GM12878 (cell line): ENCODE measurements around the gene MYMK. TPM values are rescaled to one million over a fixed set of nuclear protein-coding genes. Genes with fewer than 3 reads are reported as not detected.

Experiments used
- ATAC-seq: fragments of 200-7000 bp; cut with Tn5 transposase; 3 replicates; pipeline ENCODE4 v1.9.1; 2020; ENCODE audit warnings: mild to moderate bottlenecking, moderate library complexity
- Bru-seq: library from RNA; stranded (reverse); fragments of 400-500 nt; gene quantifications from one replicate; lab custom pipeline; 2021; lab: Mats Ljungman, UMichigan
- BruChase-seq, 2 experiments: library from RNA; stranded (reverse); fragments of 400-500 nt; gene quantifications; one replicate each; lab custom pipeline; 2021; lab: Mats Ljungman, UMichigan
- BruUV-seq: library from RNA; stranded (reverse); fragments of 400-500 nt; replicated peaks from 2 replicates; lab custom pipeline; 2021; lab: Mats Ljungman, UMichigan
- CTCF ChIA-PET: fragments of 300-600 bp; sonication (Branson Sonifier 250); formaldehyde crosslinking; extraction: SDS; loops from one replicate; lab custom pipeline; 2021; ENCODE audit warnings: inconsistent platforms; lab: Yijun Ruan, JAX
- POLR2A ChIA-PET: fragments of 350-600 bp; formaldehyde crosslinking; extraction: SDS; loops from one replicate; lab custom pipeline; 2021; ENCODE audit warnings: inconsistent platforms; lab: Charles Lee
- RAD21 ChIA-PET: fragments of 300-600 bp; sonication (Branson Sonifier 250); formaldehyde crosslinking; loops from one replicate; lab custom pipeline; 2023; ENCODE audit warnings: antibody characterized with exemption; ENCODE audit not compliant: unreplicated experiment; lab: Charles Lee
- SMC1A ChIA-PET: fragments of 300-600 bp; sonication (Branson Sonifier 250); formaldehyde crosslinking; loops from one replicate; lab custom pipeline; 2023; ENCODE audit not compliant: unreplicated experiment, uncharacterized antibody; lab: Charles Lee
- DNase-seq: peaks from one replicate; pipeline ENCODE4 v3.0.0-alpha.2; 2011; ENCODE audit warnings: low read depth, low spot score
- FAIRE-seq: peaks from 3 replicates; lab custom pipeline; 2011; peaks lifted over from hg19 to GRCh38; lab: Jason Lieb, UNC
- H2AFZ ChIP-seq: 2 replicates; pipeline ENCODE4 v1.6.0; 2011; ENCODE audit warnings: low read depth, low read length, control low read depth; ENCODE audit not compliant: control insufficient read depth
- H3K27ac ChIP-seq: 2 replicates; pipeline ENCODE4 v1.5.1; 2011; ENCODE audit warnings: control low read depth; ENCODE audit not compliant: control insufficient read depth, insufficient read depth
- H3K27me3 ChIP-seq, 2 experiments: replicated peaks in 1 of 2; 2 replicates each; pipeline versions ENCODE4 v1.6.0 to v1.6.1; 2011; ENCODE audit warnings: low read length in 1 of 2; ENCODE audit not compliant: control insufficient read depth in 2 of 2, insufficient read depth in 2 of 2
- H3K36me3 ChIP-seq, 2 experiments: 2 replicates each; pipeline ENCODE4 v1.5.1; 2011; ENCODE audit warnings: low read length in 1 of 2; ENCODE audit not compliant: control insufficient read depth in 2 of 2, insufficient read depth in 2 of 2
- H3K4me1 ChIP-seq: 2 replicates; pipeline ENCODE4 v1.6.1; 2011; ENCODE audit warnings: mild to moderate bottlenecking, low read length, moderate library complexity, mixed read lengths; ENCODE audit not compliant: control insufficient read depth, insufficient read depth
- H3K4me2 ChIP-seq: 2 replicates; pipeline ENCODE4 v1.6.0; 2011; ENCODE audit warnings: control low read depth; ENCODE audit not compliant: control insufficient read depth, insufficient read depth
- H3K4me3 ChIP-seq: fragments of 200-600 bp; sonication (generic); 2 replicates; pipeline ENCODE4 v1.5.1; 2016
- H3K79me2 ChIP-seq: 2 replicates; pipeline ENCODE4 v1.6.0; 2011; ENCODE audit warnings: low read length; ENCODE audit not compliant: control insufficient read depth, insufficient read depth
- H3K9ac ChIP-seq: 2 replicates; pipeline ENCODE4 v1.8.0; 2011; ENCODE audit warnings: low read length, control low read depth, mixed read lengths; ENCODE audit not compliant: control insufficient read depth, insufficient read depth
- H3K9me3 ChIP-seq: replicated peaks from 3 replicates; pipeline ENCODE4 v1.5.1; 2011; ENCODE audit warnings: mild to moderate bottlenecking, low read length; ENCODE audit not compliant: control insufficient read depth, insufficient read depth
- H4K20me1 ChIP-seq: 2 replicates; pipeline ENCODE4 v1.6.0; 2011; ENCODE audit not compliant: control insufficient read depth, insufficient read depth
- BHLHE40 ChIP-seq, 2 experiments: fragments of 450-650 bp in 1 of 2; IDR thresholded peaks; 2 replicates each; pipeline ENCODE4 v1.6.1; 2011 to 2017; ENCODE audit warnings: low read depth in 2 of 2, borderline replicate concordance in 1 of 2, improper control_type of control experiment in 1 of 2, low read length in 1 of 2, mild to moderate bottlenecking in 1 of 2
- FOXK2 ChIP-seq: fragments of 450-650 bp; IDR thresholded peaks from 2 replicates; pipeline ENCODE4 v1.6.1; 2017; ENCODE audit warnings: mild to moderate bottlenecking, moderate library complexity
- PAX5 ChIP-seq: IDR thresholded peaks from 2 replicates; pipeline ENCODE4 v1.6.1; 2011; ENCODE audit warnings: low read depth, low read length, borderline replicate concordance
- POLR2A ChIP-seq: IDR thresholded peaks from 2 replicates; pipeline ENCODE4 v1.6.1; 2011; ENCODE audit warnings: low read depth, mild to moderate bottlenecking, low read length
- WGBS: methylation state at CpG from one replicate; pipeline ENCODE4 v1.1.6; 2016; ENCODE audit warnings: low lambda C conversion rate; ENCODE audit not compliant: insufficient replicate concordance, insufficient coverage; ENCODE audit errors: missing lambda C conversion rate; 5-methylcytosine and 5-hydroxymethylcytosine counted together
- in situ Hi-C: fragments of 300-500 bp; cut with MboI; formaldehyde crosslinking; loops from 9 replicates; pipeline ENCODE4 v1.14.3; 2018; ENCODE audit warnings: mixed read lengths
- intact Hi-C: fragments of 100-400 bp; cut with micrococcal nuclease; formaldehyde crosslinking; loops from one replicate; pipeline ENCODE4 v1.14.2; 2022; ENCODE audit not compliant: unreplicated experiment
- long read RNA-seq, 2 experiments: library from polyadenylated mRNA; unstranded; transcript quantifications; one replicate each; pipeline ENCODE4 v2.0.0, GENCODE V29; 2019 to 2020
- polyA minus RNA-seq, 3 experiments: library from RNA; depleted of rRNA, polyadenylated mRNA; stranded (reverse); fragments of >200 nt; gene quantifications; 2 replicates each; pipeline ENCODE4 v1.2.3, GENCODE V29; 2011
- polyA plus RNA-seq, 11 experiments: library from polyadenylated mRNA; depleted of rRNA in 4 of 11; unstranded in 6 of 11; stranded (reverse) in 5 of 11; fragments of >200 nt; fragmentation: Nextera tagmentation in 4 of 11; fragmentation: Illumina TruSeq in 1 of 11; extraction: Ambion mirVana in 4 of 11; extraction: Trizol in 1 of 11; gene quantifications; 1 replicate in 1 of 11; 2 replicates in 10 of 11; pipeline versions ENCODE4 v1.2.1 to v1.2.3, GENCODE V29; 2011 to 2016; ENCODE audit warnings: inconsistent platforms in 2 of 11, missing spikeins in 2 of 11, low read depth in 1 of 11
- total RNA-seq, 4 experiments: library from RNA; depleted of rRNA in 3 of 4; stranded (reverse); fragments of >200 nt in 3 of 4; fragmentation: Illumina TruSeq in 1 of 4; extraction: Trizol in 1 of 4; gene quantifications; 2 replicates each; pipeline versions ENCODE4 v1.2.1 to v1.2.3, GENCODE V29; 2013 to 2021
- TF ChIP-seq, protein P1 (sequence below): fragments of 450-650 bp; formaldehyde crosslinking; IDR thresholded peaks from 2 replicates; pipeline ENCODE4 v1.4.0; 2022; ENCODE audit warnings: mild to moderate bottlenecking, moderate library complexity

MYMK gene, protein sequence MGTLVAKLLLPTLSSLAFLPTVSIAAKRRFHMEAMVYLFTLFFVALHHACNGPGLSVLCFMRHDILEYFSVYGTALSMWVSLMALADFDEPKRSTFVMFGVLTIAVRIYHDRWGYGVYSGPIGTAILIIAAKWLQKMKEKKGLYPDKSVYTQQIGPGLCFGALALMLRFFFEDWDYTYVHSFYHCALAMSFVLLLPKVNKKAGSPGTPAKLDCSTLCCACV
- not detected in 2 replicates for total RNA-seq (2013; cell fraction: nucleolus; rRNA removed)
- not detected in 2 replicates for total RNA-seq (2014; rRNA removed)
- total RNA-seq (2014; rRNA removed; fragmentation: Illumina TruSeq; extraction: Trizol): not detected in 2 replicates
- not detected in 2 replicates for total RNA-seq (2021)
- not detected for polyA plus RNA-seq (2011; ENCODE audit: low read depth)
- not detected in 2 replicates for polyA plus RNA-seq (2011; rRNA removed)
- polyA plus RNA-seq (2011; cell fraction: cytosol; rRNA removed): not detected in 2 replicates
- not detected in 2 replicates for polyA plus RNA-seq (2011; cell fraction: nucleus; rRNA removed)
- not detected in 2 replicates for polyA plus RNA-seq (2012)
- polyA plus RNA-seq (2014; fragmentation: Illumina TruSeq; extraction: Trizol): not detected in 2 replicates
- polyA plus RNA-seq (2014; fragmentation: Nextera tagmentation; extraction: Ambion mirVana): not detected
- polyA plus RNA-seq (2014; rRNA removed): not detected in 2 replicates
- not detected for polyA plus RNA-seq (2016; fragmentation: Nextera tagmentation; extraction: Ambion mirVana)
- polyA minus RNA-seq (2011; rRNA and poly(A)+ RNA removed): not detected in 2 replicates
- not detected in 2 replicates for polyA minus RNA-seq (2011; cell fraction: cytosol; rRNA and poly(A)+ RNA removed)
- polyA minus RNA-seq (2011; cell fraction: nucleus; rRNA and poly(A)+ RNA removed): not detected in 2 replicates
- not detected for Bru-seq, nascent RNA
- not detected for BruChase-seq, experiment 1, labeled RNA remaining after a 6-hour chase
- BruChase-seq, experiment 2, labeled RNA remaining after a 2-hour chase: not detected
- long read RNA-seq, experiment 1: 0 reads
- long read RNA-seq, experiment 2: 0 reads

DNA sequence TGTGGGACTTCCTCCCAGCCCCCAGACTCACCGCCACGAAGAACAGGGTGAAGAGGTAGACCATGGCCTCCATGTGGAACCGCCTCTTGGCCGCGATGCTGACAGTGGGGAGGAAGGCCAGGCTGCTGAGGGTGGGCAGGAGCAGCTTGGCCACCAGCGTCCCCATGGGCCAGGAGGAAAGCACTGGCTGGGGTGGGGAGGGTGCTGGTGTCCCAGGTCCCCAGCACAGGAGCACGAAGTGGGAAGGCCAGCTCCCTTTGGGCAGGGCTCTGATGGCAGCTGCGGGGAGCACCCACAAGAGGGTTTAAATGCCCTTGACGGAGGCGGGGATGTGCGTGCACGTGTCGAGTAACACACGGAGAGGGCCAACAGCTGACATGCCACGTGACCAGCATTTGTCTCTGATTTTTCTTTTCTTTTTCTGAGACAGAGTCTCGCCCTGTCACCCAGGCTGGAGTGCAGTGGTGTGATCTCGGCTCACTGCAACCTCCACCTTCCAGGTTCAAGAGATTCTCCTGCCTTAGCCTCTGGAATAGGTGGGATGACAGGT is at the start of gene MYMK:
Gene MYMK (minus strand): TSS at position 281 of the 550 bp plus-strand sequence. CDS start 115 bp downstream, at position 166.
- Histone ChIP-seq H3K79me2 (no peaks in the 10 kb centered on the region), H3K36me3 (no peaks in the 10 kb centered on the region), H3K27ac (no peak within 1 kb of the TSS), H3K4me3 (no peak within 1 kb of the TSS), H2AFZ (no peak within 1 kb of the TSS), H3K4me1 (no peaks in the 10 kb centered on the region), H3K4me2 (no peak within 1 kb of the TSS), H3K27me3 (peaks cover 0 to 8% of the 10 kb centered on the region in 2 experiments; a peak in 3 of 4 replicates), H3K9ac (no peak within 1 kb of the TSS), H3K9me3 (no peaks in the 10 kb centered on the region), H4K20me1 (no peaks in the 10 kb centered on the region)
- no peak for DNase-seq
- 0 out of 4 replicates have a peak, but pooled peaks of 1 of the 2 experiments have one; percentile 10 for TF ChIP-seq BHLHE40 (IDR thresholded peaks at IDR 0.05; ENCODE audit: borderline replicate concordance in 1 of 2, low read depth in 2 of 2, low read length in 1 of 2)
- TF ChIP-seq, protein P1, sequence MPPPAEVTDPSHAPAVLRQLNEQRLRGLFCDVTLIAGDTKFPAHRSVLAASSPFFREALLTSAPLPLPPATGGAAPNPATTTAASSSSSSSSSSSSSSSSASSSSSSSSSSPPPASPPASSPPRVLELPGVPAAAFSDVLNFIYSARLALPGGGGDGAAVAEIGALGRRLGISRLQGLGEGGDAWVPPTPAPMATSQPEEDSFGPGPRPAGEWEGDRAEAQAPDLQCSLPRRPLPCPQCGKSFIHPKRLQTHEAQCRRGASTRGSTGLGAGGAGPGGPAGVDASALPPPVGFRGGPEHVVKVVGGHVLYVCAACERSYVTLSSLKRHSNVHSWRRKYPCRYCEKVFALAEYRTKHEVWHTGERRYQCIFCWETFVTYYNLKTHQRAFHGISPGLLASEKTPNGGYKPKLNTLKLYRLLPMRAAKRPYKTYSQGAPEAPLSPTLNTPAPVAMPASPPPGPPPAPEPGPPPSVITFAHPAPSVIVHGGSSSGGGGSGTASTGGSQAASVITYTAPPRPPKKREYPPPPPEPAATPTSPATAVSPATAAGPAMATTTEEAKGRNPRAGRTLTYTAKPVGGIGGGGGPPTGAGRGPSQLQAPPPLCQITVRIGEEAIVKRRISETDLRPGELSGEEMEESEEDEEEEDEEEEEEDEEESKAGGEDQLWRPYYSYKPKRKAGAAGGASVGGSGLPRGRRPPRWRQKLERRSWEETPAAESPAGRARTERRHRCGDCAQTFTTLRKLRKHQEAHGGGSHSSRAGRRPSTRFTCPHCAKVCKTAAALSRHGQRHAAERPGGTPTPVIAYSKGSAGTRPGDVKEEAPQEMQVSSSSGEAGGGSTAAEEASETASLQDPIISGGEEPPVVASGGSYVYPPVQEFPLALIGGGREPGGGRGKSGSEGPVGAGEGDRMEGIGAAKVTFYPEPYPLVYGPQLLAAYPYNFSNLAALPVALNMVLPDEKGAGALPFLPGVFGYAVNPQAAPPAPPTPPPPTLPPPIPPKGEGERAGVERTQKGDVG (CRISPR knock-in tag): no peak
- TF ChIP-seq PAX5: no peak
- TF ChIP-seq FOXK2: no peak
- TF ChIP-seq POLR2A: no peak
- ChIA-PET CTCF (no interaction called here), RAD21 (no interaction called here), POLR2A (no interaction called here), SMC1A (no interaction called here)
- BruUV-seq: no TSS peak
- WGBS: 17% methylated on average over 17 of the region's 17 CpGs
- ATAC-seq: no peak
- intact Hi-C loops (no loop called here), in situ Hi-C loops (loop anchor here (25.0 kb wide), 1 partner anchor 488 kb away; no protein-coding TSS in a partner anchor)
- no peak for FAIRE-seq
